ENCODE results near the gene SLC9B2. TPM values are rescaled to one million over a fixed set of nuclear protein-coding genes. Genes with fewer than 3 reads are reported as not detected.

The SLC9B2 gene
- total RNA-seq, 2 donors from 2014 or later = 8.7 to 40.6 TPM

DNA sequence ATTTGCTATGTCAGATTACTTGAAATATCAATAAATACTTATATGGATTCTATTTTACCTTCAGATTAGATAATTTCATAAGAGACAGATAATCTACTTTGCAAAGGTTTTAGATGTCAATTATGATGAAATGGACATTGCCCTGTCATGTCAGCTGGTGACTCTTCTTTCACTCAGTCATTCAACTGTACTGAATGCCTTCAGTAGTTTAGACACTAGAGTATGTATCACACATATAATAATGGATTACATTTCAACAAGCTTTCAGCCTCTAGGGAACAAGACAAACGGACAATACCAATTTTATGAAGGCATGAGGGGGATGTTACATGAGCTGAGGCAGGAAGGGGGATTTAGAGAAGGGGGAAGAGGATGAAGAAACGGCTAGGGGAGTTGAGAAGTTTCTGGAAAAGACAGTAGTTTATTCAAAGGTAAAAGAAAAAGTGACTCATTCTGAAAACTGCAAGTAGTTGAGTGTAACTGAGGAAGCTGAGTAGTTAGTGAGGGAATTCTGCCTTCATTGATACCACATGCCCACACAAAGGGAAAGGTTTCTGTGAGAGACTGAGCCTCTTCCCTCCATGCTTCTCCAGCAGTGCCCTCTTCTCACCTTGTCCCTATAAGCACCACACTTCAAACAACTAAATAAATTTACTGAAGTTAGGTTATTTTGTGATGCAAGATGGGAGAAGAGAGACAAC lies 25.7 kb downstream of the SLC9B2 start:
- Histone ChIP-seq H3K27ac (no peak overlapping the region), H3K36me3 (peaks cover 3% of the 10 kb centered on the region), H3K4me3 (no peak overlapping the region), H3K27me3 (replicated peaks; ENCODE audit: insufficient read depth) (no peaks in the 10 kb centered on the region), H3K4me1 (ENCODE audit: control insufficient read depth in 1 of 2, low read depth in 2 of 2) (no peaks in the 10 kb centered on the region), H3K9me3 (no peaks in the 10 kb centered on the region)
- ATAC-seq (ENCODE audit: insufficient number of reproducible peaks, low FRiP score, low read depth) (no peak), DNase-seq (ENCODE audit: low spot score) (no peak)
- TF ChIP-seq, protein P1, sequence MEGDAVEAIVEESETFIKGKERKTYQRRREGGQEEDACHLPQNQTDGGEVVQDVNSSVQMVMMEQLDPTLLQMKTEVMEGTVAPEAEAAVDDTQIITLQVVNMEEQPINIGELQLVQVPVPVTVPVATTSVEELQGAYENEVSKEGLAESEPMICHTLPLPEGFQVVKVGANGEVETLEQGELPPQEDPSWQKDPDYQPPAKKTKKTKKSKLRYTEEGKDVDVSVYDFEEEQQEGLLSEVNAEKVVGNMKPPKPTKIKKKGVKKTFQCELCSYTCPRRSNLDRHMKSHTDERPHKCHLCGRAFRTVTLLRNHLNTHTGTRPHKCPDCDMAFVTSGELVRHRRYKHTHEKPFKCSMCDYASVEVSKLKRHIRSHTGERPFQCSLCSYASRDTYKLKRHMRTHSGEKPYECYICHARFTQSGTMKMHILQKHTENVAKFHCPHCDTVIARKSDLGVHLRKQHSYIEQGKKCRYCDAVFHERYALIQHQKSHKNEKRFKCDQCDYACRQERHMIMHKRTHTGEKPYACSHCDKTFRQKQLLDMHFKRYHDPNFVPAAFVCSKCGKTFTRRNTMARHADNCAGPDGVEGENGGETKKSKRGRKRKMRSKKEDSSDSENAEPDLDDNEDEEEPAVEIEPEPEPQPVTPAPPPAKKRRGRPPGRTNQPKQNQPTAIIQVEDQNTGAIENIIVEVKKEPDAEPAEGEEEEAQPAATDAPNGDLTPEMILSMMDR (IDR thresholded peaks at IDR 0.05) = no peak

DNA sequence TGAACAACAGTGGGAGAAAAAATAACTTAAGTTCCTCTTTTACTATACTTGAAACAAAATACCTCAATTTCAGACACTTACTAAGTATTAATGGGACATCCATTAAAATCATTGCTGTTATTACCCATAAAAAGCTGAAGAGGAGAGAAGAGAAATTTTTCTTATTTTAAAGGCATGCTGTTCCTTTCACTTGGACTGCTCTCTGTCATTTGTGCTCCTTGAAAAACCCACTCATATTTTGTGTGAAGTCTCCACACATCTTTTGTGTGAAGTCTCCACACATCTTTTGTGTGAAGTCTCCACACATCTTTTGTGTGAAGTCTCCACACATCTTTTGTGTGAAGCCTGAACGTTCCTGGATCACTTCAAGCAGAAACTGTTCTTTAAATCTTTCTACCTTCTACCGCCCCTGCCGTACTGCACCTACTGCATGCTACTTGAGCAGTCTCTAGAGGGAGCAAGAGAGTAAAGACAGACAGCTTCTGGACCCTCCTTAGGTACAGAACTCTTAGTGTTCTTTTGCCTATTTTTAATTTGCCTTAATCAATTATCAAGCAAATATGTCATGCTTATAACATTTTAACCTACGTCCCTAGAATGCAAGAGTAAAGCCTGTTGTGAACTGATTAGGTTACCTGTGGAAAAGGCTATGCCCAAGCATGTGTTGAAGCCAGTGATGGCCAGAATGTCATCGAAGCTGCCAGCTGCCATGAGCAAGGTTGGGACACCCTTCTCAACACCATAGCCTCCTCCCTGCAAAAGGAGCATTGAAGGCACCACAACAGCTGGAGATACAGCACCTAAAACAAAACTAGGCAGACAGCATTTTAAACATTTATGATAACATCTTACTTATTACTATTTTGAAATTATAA lies 29.9 kb downstream of the SLC9B2 start:
- DNase-seq (ENCODE audit: low spot score) (no peak), ATAC-seq (ENCODE audit: insufficient number of reproducible peaks, low FRiP score, low read depth) (peak; percentile 78)
- no peaks in the 10 kb centered on the region for H3K27me3 ChIP-seq (replicated peaks; ENCODE audit: insufficient read depth)
- no peaks in the 10 kb centered on the region for H3K9me3 ChIP-seq
- H3K27ac ChIP-seq = no peak overlapping the region
- no peak overlapping the region for H3K4me3 ChIP-seq
- TF ChIP-seq, protein P1 (IDR thresholded peaks at IDR 0.05) = peak; percentile 61
- H3K4me1 ChIP-seq (ENCODE audit: control insufficient read depth in 1 of 2, low read depth in 2 of 2) = no peaks in the 10 kb centered on the region
- peaks cover 3% of the 10 kb centered on the region for H3K36me3 ChIP-seq

DNA sequence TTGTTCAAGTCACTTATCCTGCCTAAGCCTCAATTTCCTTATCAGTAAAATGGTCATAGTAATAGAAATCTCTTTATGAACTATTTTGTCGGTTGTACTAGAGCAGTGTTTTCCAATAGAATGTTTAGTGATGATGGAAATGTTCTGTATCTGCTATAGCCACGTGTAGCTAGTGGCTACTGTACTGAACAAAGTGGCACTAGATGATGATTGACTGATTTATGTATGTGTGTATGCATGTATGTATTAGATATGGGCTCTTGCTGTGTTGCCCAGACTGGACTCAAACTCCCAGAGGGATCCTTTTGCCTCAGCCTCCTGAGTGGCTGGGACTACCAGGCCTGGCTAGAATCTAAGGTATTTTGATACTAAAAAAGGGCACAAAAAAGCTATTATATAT lies 32.4 kb downstream of the SLC9B2 start:
- TF ChIP-seq, protein P1 (IDR thresholded peaks at IDR 0.05) = no peak
- Histone ChIP-seq H3K4me1 (ENCODE audit: control insufficient read depth in 1 of 2, low read depth in 2 of 2) (no peaks in the 10 kb centered on the region), H3K27ac (no peak overlapping the region), H3K9me3 (no peaks in the 10 kb centered on the region), H3K4me3 (no peak overlapping the region), H3K36me3 (no peaks in the 10 kb centered on the region), H3K27me3 (replicated peaks; ENCODE audit: insufficient read depth) (no peaks in the 10 kb centered on the region)
- DNase-seq (ENCODE audit: low spot score) (no peak), ATAC-seq (ENCODE audit: insufficient number of reproducible peaks, low FRiP score, low read depth) (no peak)

DNA sequence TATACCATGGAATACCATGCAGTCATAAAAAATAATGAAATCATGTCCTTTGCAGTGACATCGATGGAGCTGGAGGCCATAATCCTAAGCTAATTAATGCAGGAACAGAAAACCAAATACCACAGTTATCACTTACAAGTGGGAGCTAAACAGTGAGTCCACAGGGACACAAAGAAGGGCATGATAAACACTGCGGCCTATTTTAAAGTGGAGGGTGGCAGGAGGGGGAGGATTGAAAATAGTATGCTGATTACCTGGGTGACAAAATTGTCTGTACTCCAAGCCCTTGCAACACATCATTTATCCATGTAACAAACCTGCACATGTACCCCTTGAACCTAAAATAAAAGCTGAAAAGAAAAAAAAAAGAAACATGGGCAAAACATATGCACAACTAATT lies 40.4 kb downstream of the SLC9B2 start:
- no peak overlapping the region for H3K4me3 ChIP-seq
- DNase-seq (ENCODE audit: low spot score) (no peak), ATAC-seq (ENCODE audit: insufficient number of reproducible peaks, low FRiP score, low read depth) (no peak)
- H3K4me1 ChIP-seq (ENCODE audit: control insufficient read depth in 1 of 2, low read depth in 2 of 2) = no peaks in the 10 kb centered on the region
- H3K27me3 ChIP-seq (replicated peaks; ENCODE audit: insufficient read depth) = no peaks in the 10 kb centered on the region
- no peak overlapping the region for H3K27ac ChIP-seq
- no peaks in the 10 kb centered on the region for H3K36me3 ChIP-seq
- TF ChIP-seq, protein P1 (IDR thresholded peaks at IDR 0.05) = no peak
- no peaks in the 10 kb centered on the region for H3K9me3 ChIP-seq

DNA sequence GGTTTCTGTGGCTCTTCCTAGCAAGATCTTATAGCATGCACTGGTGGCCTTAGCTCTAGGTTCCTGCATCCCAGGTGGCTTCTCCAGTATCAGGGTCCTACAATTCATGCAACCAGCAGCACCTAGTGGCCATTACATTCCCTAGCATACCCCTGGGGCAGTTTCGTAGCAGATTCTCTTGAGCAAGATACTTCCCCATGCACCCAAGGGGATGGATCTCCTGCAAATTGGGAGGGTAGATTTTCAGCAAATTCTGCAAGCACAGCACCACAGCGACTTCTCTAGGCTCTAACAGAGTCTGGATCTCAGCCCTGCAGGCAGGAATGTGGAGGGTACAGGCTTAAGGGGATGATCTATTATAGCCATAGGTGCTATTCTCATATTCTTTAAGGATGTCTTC lies 44.0 kb downstream of the SLC9B2 start:
- DNase-seq (ENCODE audit: low spot score) (no peak), ATAC-seq (ENCODE audit: insufficient number of reproducible peaks, low FRiP score, low read depth) (no peak)
- TF ChIP-seq, protein P1 (IDR thresholded peaks at IDR 0.05) = no peak
- no peak overlapping the region for H3K27ac ChIP-seq
- H3K36me3 ChIP-seq = no peaks in the 10 kb centered on the region
- no peaks in the 10 kb centered on the region for H3K27me3 ChIP-seq (replicated peaks; ENCODE audit: insufficient read depth)
- no peaks in the 10 kb centered on the region for H3K9me3 ChIP-seq
- no peak overlapping the region for H3K4me3 ChIP-seq
- H3K4me1 ChIP-seq (ENCODE audit: control insufficient read depth in 1 of 2, low read depth in 2 of 2) = no peaks in the 10 kb centered on the region

Data from thoracic aorta (tissue), 2 donors.